Mucosa of rectum (tissue), 2 donors: Measurements from ENCODE around the gene IL1R1.

Experiments used
- H3K27ac ChIP-seq, 2 donors: one replicate each; pipeline ENCODE4 v1.7.0; 2013; ENCODE audit warnings: inconsistent platforms in 2 of 2, low read depth in 2 of 2, low read length in 2 of 2
- H3K27me3 ChIP-seq, 2 donors: one replicate each; pipeline ENCODE4 v1.7.0; 2013; ENCODE audit warnings: low read length in 2 of 2; ENCODE audit not compliant: control insufficient read depth in 2 of 2, insufficient read depth in 2 of 2
- H3K36me3 ChIP-seq, 2 donors: one replicate each; pipeline ENCODE4 v1.7.0; 2013; ENCODE audit warnings: low read length in 2 of 2; ENCODE audit not compliant: control insufficient read depth in 2 of 2, insufficient read depth in 2 of 2
- H3K4me1 ChIP-seq, 2 donors: one replicate each; pipeline ENCODE4 v1.7.0; 2013; ENCODE audit warnings: low read length in 2 of 2, mild to moderate bottlenecking in 1 of 2; ENCODE audit not compliant: control insufficient read depth in 2 of 2, insufficient read depth in 2 of 2
- H3K4me3 ChIP-seq, 2 donors: one replicate each; pipeline ENCODE4 v1.7.0; 2013; ENCODE audit warnings: low read length in 2 of 2
- H3K9ac ChIP-seq, 2 donors: one replicate each; pipeline ENCODE4 v1.7.0; 2013; ENCODE audit warnings: low read length in 2 of 2, low read depth in 1 of 2, mild to moderate bottlenecking in 1 of 2
- H3K9me3 ChIP-seq, 2 donors: one replicate each; pipeline ENCODE4 v1.7.0; 2013; ENCODE audit warnings: low read length in 2 of 2; ENCODE audit not compliant: control insufficient read depth in 2 of 2
- donor health status: healthy.
- donor health status: Normal muscosa, but diverticular disease.

The IL1R1 gene

GRCh38 chr2:102131564-102131963, 11.0 kb upstream of the IL1R1 start:
- Histone ChIP-seq H3K27ac (no peak overlapping the region), H3K9ac (no peak overlapping the region), H3K27me3 (no peaks in the 10 kb centered on the region), H3K4me3 (no peak overlapping the region), H3K9me3 (no peaks in the 10 kb centered on the region), H3K4me1 (no peaks in the 10 kb centered on the region), H3K36me3 (no peaks in the 10 kb centered on the region)

GRCh38 chr2:102137138-102137537, 5.4 kb upstream of the IL1R1 start:
- Histone ChIP-seq H3K36me3 (no peaks in the 10 kb centered on the region), H3K9ac (no peak overlapping the region), H3K4me1 (peaks cover 0 to 2% of the 10 kb centered on the region in 2 donors), H3K9me3 (no peaks in the 10 kb centered on the region), H3K27ac (no peak overlapping the region), H3K4me3 (no peak overlapping the region), H3K27me3 (no peaks in the 10 kb centered on the region)

GRCh38 chr2:102138331-102138730, 4.2 kb upstream of the IL1R1 start:
- Histone ChIP-seq H3K27me3 (no peaks in the 10 kb centered on the region), H3K9me3 (no peaks in the 10 kb centered on the region), H3K36me3 (no peaks in the 10 kb centered on the region), H3K9ac (no peak overlapping the region), H3K27ac (no peak overlapping the region), H3K4me1 (peaks cover 3 to 5% of the 10 kb centered on the region in 2 donors), H3K4me3 (no peak overlapping the region)

- H3K27ac ChIP-seq: no peak overlapping the region
- H3K9ac ChIP-seq: no peak overlapping the region
- H3K27me3 ChIP-seq: no peaks in the 10 kb centered on the region
- H3K4me1 ChIP-seq: peaks cover 3 to 5% of the 10 kb centered on the region in 2 donors
- no peak overlapping the region for H3K4me3 ChIP-seq
- peaks cover 0 to 2% of the 10 kb centered on the region in 2 donors for H3K9me3 ChIP-seq
- H3K36me3 ChIP-seq: no peaks in the 10 kb centered on the region
Observed at GRCh38 chr2:102139851-102140250, 2.7 kb upstream of the IL1R1 start.

GRCh38 chr2:102140377-102140776, 2.2 kb upstream of the IL1R1 start:
- Histone ChIP-seq H3K4me3 (no peak overlapping the region), H3K9ac (no peak overlapping the region), H3K27me3 (no peaks in the 10 kb centered on the region), H3K36me3 (no peaks in the 10 kb centered on the region), H3K4me1 (peaks cover 3 to 5% of the 10 kb centered on the region in 2 donors), H3K27ac (peak overlapping the region in 1 of 2 donors; percentile 85), H3K9me3 (peaks cover 0 to 3% of the 10 kb centered on the region in 2 donors)

- peak overlapping the region in 1 of 2 donors; percentile 70 for H3K4me3 ChIP-seq
Observed at GRCh38 chr2:102141011-102141943, 1.3 kb upstream of the IL1R1 start.

GRCh38 chr2:102142829-102143449, 393 bp downstream of the IL1R1 start:
- Histone ChIP-seq H3K4me3 (peak overlapping the region; percentile 71 to 80), H3K27ac (peak overlapping the region; percentile 77 to 83), H3K27me3 (no peaks in the 10 kb centered on the region), H3K36me3 (no peaks in the 10 kb centered on the region), H3K9me3 (peaks cover 0 to 9% of the 10 kb centered on the region in 2 donors), H3K9ac (peak overlapping the region; percentile 78 to 87), H3K4me1 (peaks cover 3 to 5% of the 10 kb centered on the region in 2 donors)

More at GRCh38 chr2:102141011-102141943, 1.3 kb upstream of the IL1R1 start:
- peaks cover 3 to 5% of the 10 kb centered on the region in 2 donors for H3K4me1 ChIP-seq
- H3K9me3 ChIP-seq: peaks cover 0 to 6% of the 10 kb centered on the region in 2 donors
- H3K27ac ChIP-seq: peak overlapping the region; percentile 77 to 85
- no peaks in the 10 kb centered on the region for H3K27me3 ChIP-seq
- no peaks in the 10 kb centered on the region for H3K36me3 ChIP-seq
- H3K9ac ChIP-seq: peak overlapping the region; percentile 27 to 71

GRCh38 chr2:102143450-102143985, 972 bp downstream of the IL1R1 start:
- Histone ChIP-seq H3K27me3 (no peaks in the 10 kb centered on the region), H3K4me3 (peak overlapping the region; percentile 71 to 80), H3K9ac (peak overlapping the region; percentile 78 to 87), H3K4me1 (peaks cover 3 to 5% of the 10 kb centered on the region in 2 donors), H3K36me3 (no peaks in the 10 kb centered on the region), H3K9me3 (peaks cover 0 to 9% of the 10 kb centered on the region in 2 donors), H3K27ac (peak overlapping the region; percentile 77 to 83)

GRCh38 chr2:102144128-102144527, 1.6 kb downstream of the IL1R1 start:
- Histone ChIP-seq H3K9ac (peak overlapping the region; percentile 17 to 78), H3K27me3 (no peaks in the 10 kb centered on the region), H3K4me1 (peaks cover 3 to 5% of the 10 kb centered on the region in 2 donors), H3K9me3 (peaks cover 0 to 9% of the 10 kb centered on the region in 2 donors), H3K4me3 (peak overlapping the region; percentile 71 to 80), H3K36me3 (no peaks in the 10 kb centered on the region), H3K27ac (peak overlapping the region; percentile 77 to 83)

- Histone ChIP-seq H3K36me3 (no peaks in the 10 kb centered on the region), H3K27ac (no peak overlapping the region), H3K4me3 (peak overlapping the region in 1 of 2 donors; percentile 80), H3K27me3 (no peaks in the 10 kb centered on the region), H3K4me1 (peaks cover 3 to 5% of the 10 kb centered on the region in 2 donors), H3K9me3 (peaks cover 0 to 9% of the 10 kb centered on the region in 2 donors), H3K9ac (no peak overlapping the region)
Observed at GRCh38 chr2:102145107-102145506, 2.6 kb downstream of the IL1R1 start.
